Ishikawa (cell line): ENCODE data around the gene GORASP1.
A peak's percentile ranks its signal among the peaks of the same experiment; 100 is the strongest.

Source experiments
- CEBPB ChIP-seq: IDR thresholded peaks from 2 replicates; pipeline ENCODE4 v1.6.1; 2012
- CREB1 ChIP-seq: IDR thresholded peaks from 2 replicates; pipeline ENCODE4 v1.6.1; 2012; ENCODE audit warnings: low read depth
- EGR1 ChIP-seq: IDR thresholded peaks from 2 replicates; pipeline ENCODE4 v1.6.1; 2012
- EP300 ChIP-seq: IDR thresholded peaks from 2 replicates; pipeline ENCODE4 v1.6.1; 2012; ENCODE audit warnings: borderline replicate concordance
- FOXM1 ChIP-seq: IDR thresholded peaks from 2 replicates; pipeline ENCODE4 v1.6.1; 2012; ENCODE audit warnings: low read depth, borderline replicate concordance
- MAX ChIP-seq: IDR thresholded peaks from 2 replicates; pipeline ENCODE4 v1.6.1; 2012
- NFIC ChIP-seq: IDR thresholded peaks from 2 replicates; pipeline ENCODE4 v1.6.1; 2012
- RAD21 ChIP-seq: IDR thresholded peaks from 2 replicates; pipeline ENCODE4 v1.6.1; 2012; ENCODE audit warnings: low read depth
- REST ChIP-seq: IDR thresholded peaks from 2 replicates; pipeline ENCODE4 v1.6.1; 2012; ENCODE audit warnings: low read depth, mild to moderate bottlenecking
- TAF1 ChIP-seq: IDR thresholded peaks from 2 replicates; pipeline ENCODE4 v1.6.1; 2012; ENCODE audit warnings: low read depth, mild to moderate bottlenecking
- TCF12 ChIP-seq: IDR thresholded peaks from 2 replicates; pipeline ENCODE4 v1.6.1; 2012; ENCODE audit warnings: low read depth
- TEAD4 ChIP-seq: IDR thresholded peaks from 2 replicates; pipeline ENCODE4 v1.6.1; 2012
- USF1 ChIP-seq: IDR thresholded peaks from 2 replicates; pipeline ENCODE4 v1.6.1; 2012
- YY1 ChIP-seq: IDR thresholded peaks from 2 replicates; pipeline ENCODE4 v1.6.1; 2012; ENCODE audit warnings: low read depth
- ZBTB7A ChIP-seq: IDR thresholded peaks from 2 replicates; pipeline ENCODE4 v1.6.1; 2012; ENCODE audit warnings: low read depth

GORASP1 gene

GRCh38 chr3:39110041-39110639 is 2.7 kb upstream of the GORASP1 start:
- TF ChIP-seq YY1, result no peak
- TF ChIP-seq ZBTB7A, result no peak
- TF ChIP-seq TAF1, result no peak
- TF ChIP-seq TEAD4, result no peak
- no peak for TF ChIP-seq TCF12
- no peak for TF ChIP-seq EP300
- TF ChIP-seq REST, result no peak
- no peak for TF ChIP-seq NFIC
- no peak for TF ChIP-seq USF1
- no peak for TF ChIP-seq FOXM1
- no peak for TF ChIP-seq CEBPB
- no peak for TF ChIP-seq EGR1
- no peak for TF ChIP-seq RAD21

- TF ChIP-seq CREB1 (no peak), ZBTB7A (no peak), REST (no peak), YY1 (no peak), CEBPB (no peak), TEAD4 (no peak), TAF1 (no peak), EGR1 (no peak), RAD21 (no peak)
Observed at GRCh38 chr3:39109086-39109485, 1.7 kb upstream of the GORASP1 start.

GRCh38 chr3:39108200-39108710 is 828 bp upstream of the GORASP1 start:
- TF ChIP-seq CEBPB (no peak), EGR1 (no peak), ZBTB7A (no peak), REST (no peak), CREB1 (no peak), TEAD4 (no peak), NFIC (no peak)

GRCh38 chr3:39106851-39107387 is 508 bp downstream of the GORASP1 start:
- TF ChIP-seq TEAD4 (peak; percentile 23; the same call in 1 of the 2 replicates), EP300 (no peak), EGR1 (no peak), YY1 (peak; percentile 62; the same call in 1 of the 2 replicates)

GRCh38 chr3:39106281-39106811 is 1.1 kb downstream of the GORASP1 start:
- TF ChIP-seq ZBTB7A (no peak), FOXM1 (no peak), RAD21 (no peak), EP300 (no peak), USF1 (no peak), TAF1 (no peak), TCF12 (no peak)

- no peak for TF ChIP-seq EP300
- no peak for TF ChIP-seq CEBPB
- TF ChIP-seq MAX, result no peak
- TF ChIP-seq RAD21, result no peak
- no peak for TF ChIP-seq USF1
- TF ChIP-seq NFIC, result no peak
- no peak for TF ChIP-seq ZBTB7A
- no peak for TF ChIP-seq CREB1
- no peak for TF ChIP-seq TAF1
- TF ChIP-seq FOXM1, result no peak
- TF ChIP-seq EGR1, result no peak
Observed at GRCh38 chr3:39105687-39106063, 1.8 kb downstream of the GORASP1 start.
